ENCODE measurements around the gene ENG. TPM values are rescaled to one million over a fixed set of nuclear protein-coding genes. Genes with fewer than 3 reads are reported as not detected.

Gene ENG
- total RNA-seq, 1 donor from 2014 or later, result 9.4 TPM

DNA sequence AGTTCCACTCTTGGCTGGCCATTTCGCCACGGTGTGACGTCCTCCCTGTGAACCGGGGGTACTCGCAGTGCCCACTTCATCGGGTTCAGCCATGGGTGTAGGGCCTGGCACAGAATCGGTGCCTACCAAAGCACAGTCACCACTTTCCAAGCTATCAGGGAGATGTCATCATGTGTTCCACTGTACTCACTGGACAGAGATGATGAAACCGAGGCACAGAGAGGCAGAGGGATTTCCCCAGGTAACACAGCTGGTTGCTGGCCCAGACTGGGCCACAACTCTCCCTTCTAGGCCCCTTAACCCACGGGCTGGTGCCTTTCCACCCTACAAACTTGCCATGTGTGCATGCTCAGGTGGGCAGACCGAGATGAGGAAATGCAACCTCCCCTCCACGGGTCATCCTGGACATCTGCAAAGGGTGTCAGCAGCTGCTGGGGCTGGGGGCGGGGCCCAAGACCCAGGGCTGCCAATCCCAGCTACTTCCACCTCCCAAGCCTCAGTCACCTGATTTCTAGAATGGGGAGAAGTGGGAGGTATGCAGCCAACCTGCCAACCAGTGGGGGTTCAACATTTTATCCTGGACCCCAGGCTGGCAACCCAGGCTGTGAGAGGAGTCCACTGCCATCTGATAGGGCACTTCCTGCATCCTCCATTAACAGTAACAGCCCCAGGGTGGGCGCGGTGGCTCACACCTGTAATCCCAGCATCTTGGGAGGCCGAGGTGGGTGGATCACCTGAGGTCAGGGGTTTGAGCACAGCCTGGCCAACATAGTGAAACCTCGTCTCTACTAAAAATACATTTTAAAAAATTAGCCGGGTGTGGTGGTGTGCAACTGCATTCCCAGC, 75.1 kb downstream of the ENG start:
- Histone ChIP-seq H3K4me1 (ENCODE audit: control insufficient read depth in 3 of 3, insufficient read depth in 3 of 3, low read length in 3 of 3) (peaks cover 0 to 20% (median 17%) of the 10 kb centered on the region in 3 donors), H3K9ac (ENCODE audit: low read depth in 1 of 3, low read length in 3 of 3) (peak overlapping the region in 1 of 3 donors; percentile 19), H3K27me3 (ENCODE audit: control insufficient read depth in 3 of 3, insufficient read depth in 3 of 3, low read length in 3 of 3) (no peaks in the 10 kb centered on the region), H3K4me3 (ENCODE audit: low read length in 3 of 3) (no peak overlapping the region), H3K9me3 (ENCODE audit: control insufficient read depth in 3 of 3, low read length in 3 of 3) (no peaks in the 10 kb centered on the region), H3K36me3 (ENCODE audit: control insufficient read depth in 3 of 3, insufficient read depth in 3 of 3, low read length in 3 of 3) (no peaks in the 10 kb centered on the region), H3K27ac (ENCODE audit: low read depth, low read length) (peak overlapping the region; percentile 32)

DNA sequence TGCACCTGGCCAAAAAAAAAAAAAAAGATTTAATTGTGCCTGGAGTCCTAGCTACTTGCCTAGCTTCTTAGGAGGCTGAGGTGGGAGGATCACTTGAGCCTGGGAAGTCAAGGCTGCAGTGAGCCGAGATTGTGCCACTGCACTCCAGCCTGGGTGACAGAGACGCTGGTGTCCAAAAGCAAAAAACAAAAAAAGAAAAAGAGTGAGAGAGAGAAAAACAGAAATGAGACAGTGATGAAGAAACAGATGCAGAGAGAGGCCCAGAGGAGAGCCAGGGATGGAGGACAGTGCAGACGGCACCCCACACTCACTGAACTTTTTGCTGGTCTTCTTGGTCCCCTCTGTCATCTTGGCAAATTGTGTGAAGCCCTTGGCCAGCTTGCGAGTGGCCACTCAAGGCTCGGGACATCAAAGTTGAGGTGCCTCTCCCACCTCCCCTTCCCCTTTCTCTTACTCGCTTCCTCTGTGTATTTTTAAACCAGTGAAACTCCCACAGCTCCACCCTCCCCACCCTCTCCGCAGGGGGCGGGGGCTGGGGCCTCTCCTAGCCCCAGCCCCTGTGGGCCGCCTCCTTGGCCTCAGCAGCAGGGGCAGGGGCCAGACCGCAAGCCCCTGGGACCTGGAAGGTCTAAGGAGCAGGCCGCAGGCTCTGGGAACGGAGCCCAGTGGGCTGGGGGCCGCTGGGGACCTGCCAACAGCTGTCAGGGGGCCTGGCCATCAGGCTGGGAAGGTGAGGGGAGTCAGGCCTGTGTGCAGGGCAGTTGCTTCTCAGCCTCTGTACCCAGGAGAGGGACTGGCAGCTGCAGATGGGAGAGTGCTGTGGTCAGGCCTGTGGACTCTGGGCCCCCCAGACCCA, 76.0 kb downstream of the ENG start, which contains the start of gene SH2D3C:
Gene SH2D3C, minus strand, starts transcription at position 387 of the 856 bp plus-strand sequence. Its CDS starts 39 bp downstream, at position 348.
- H3K9ac ChIP-seq (ENCODE audit: low read depth in 1 of 3, low read length in 3 of 3), result peak within 1 kb of the TSS in 2 of 3 donors; percentile 7 to 54
- H3K4me1 ChIP-seq (ENCODE audit: control insufficient read depth in 3 of 3, insufficient read depth in 3 of 3, low read length in 3 of 3), result peaks cover 0 to 17% (median 11%) of the 10 kb centered on the region in 3 donors
- H3K27ac ChIP-seq (ENCODE audit: low read depth, low read length), result peak within 1 kb of the TSS; percentile 32
- H3K4me3 ChIP-seq (ENCODE audit: low read length in 3 of 3), result peak within 1 kb of the TSS in 2 of 3 donors; percentile 22 to 51
- H3K9me3 ChIP-seq (ENCODE audit: control insufficient read depth in 3 of 3, low read length in 3 of 3), result no peaks in the 10 kb centered on the region
- no peaks in the 10 kb centered on the region for H3K36me3 ChIP-seq (ENCODE audit: control insufficient read depth in 3 of 3, insufficient read depth in 3 of 3, low read length in 3 of 3)
- H3K27me3 ChIP-seq (ENCODE audit: control insufficient read depth in 3 of 3, insufficient read depth in 3 of 3, low read length in 3 of 3), result no peaks in the 10 kb centered on the region

DNA sequence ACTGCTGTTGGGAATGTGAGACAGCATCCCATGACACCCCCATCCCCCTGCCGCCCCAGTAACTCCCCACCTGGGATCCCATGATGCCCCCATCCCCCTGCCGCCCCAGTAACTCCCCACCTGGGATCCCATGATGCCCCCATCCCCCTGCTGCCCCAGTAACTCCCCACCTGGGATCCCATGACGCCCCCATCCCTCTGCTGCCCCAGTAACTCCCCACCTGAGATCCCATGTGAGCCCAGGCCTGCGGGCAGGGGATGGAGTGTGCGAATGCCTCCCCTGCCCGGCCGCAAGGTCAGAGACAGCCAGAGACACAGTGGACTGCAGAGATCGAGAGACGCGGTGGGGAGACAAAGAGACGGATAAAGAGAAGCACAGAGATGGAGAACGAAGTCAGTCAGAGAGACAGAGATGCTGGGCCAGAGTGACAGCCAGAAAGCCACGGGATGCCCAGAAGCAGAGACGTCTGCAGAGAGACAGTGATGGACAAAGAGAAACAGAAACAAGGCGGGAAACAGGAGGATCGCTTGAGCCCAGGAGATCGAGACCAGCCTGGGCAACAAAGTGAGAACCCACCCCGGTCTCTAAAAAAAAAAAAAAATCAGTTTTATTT, 77.0 kb downstream of the ENG start:
- Histone ChIP-seq H3K4me1 (ENCODE audit: control insufficient read depth in 3 of 3, insufficient read depth in 3 of 3, low read length in 3 of 3) (peaks cover 0 to 12% (median 9%) of the 10 kb centered on the region in 3 donors), H3K27me3 (ENCODE audit: control insufficient read depth in 3 of 3, insufficient read depth in 3 of 3, low read length in 3 of 3) (no peaks in the 10 kb centered on the region), H3K4me3 (ENCODE audit: low read length in 3 of 3) (peak overlapping the region in 1 of 3 donors; percentile 51), H3K27ac (ENCODE audit: low read depth, low read length) (no peak overlapping the region), H3K36me3 (ENCODE audit: control insufficient read depth in 3 of 3, insufficient read depth in 3 of 3, low read length in 3 of 3) (no peaks in the 10 kb centered on the region), H3K9me3 (ENCODE audit: control insufficient read depth in 3 of 3, low read length in 3 of 3) (no peaks in the 10 kb centered on the region), H3K9ac (ENCODE audit: low read depth in 1 of 3, low read length in 3 of 3) (peak overlapping the region in 1 of 3 donors; percentile 54)

GRCh38 chr9:127776924-127777289, 77.6 kb downstream of the ENG start:
- Histone ChIP-seq H3K27ac (ENCODE audit: low read depth, low read length) (no peak overlapping the region), H3K4me3 (ENCODE audit: low read length in 3 of 3) (peak overlapping the region; percentile 19 to 43 (median 29)), H3K27me3 (ENCODE audit: control insufficient read depth in 3 of 3, insufficient read depth in 3 of 3, low read length in 3 of 3) (no peaks in the 10 kb centered on the region)

GRCh38 chr9:127776195-127776923, 78.1 kb downstream of the ENG start:
- Histone ChIP-seq H3K4me3 (ENCODE audit: low read length in 3 of 3) (peak overlapping the region in 2 of 3 donors; percentile 41 to 43), H3K27me3 (ENCODE audit: control insufficient read depth in 3 of 3, insufficient read depth in 3 of 3, low read length in 3 of 3) (no peaks in the 10 kb centered on the region), H3K36me3 (ENCODE audit: control insufficient read depth in 3 of 3, insufficient read depth in 3 of 3, low read length in 3 of 3) (no peaks in the 10 kb centered on the region), H3K9ac (ENCODE audit: low read depth in 1 of 3, low read length in 3 of 3) (peak overlapping the region in 2 of 3 donors; percentile 45), H3K4me1 (ENCODE audit: control insufficient read depth in 3 of 3, insufficient read depth in 3 of 3, low read length in 3 of 3) (peaks cover 2 to 17% (median 9%) of the 10 kb centered on the region in 3 donors), H3K9me3 (ENCODE audit: control insufficient read depth in 3 of 3, low read length in 3 of 3) (no peaks in the 10 kb centered on the region), H3K27ac (ENCODE audit: low read depth, low read length) (no peak overlapping the region)

More at GRCh38 chr9:127776924-127777289, 77.6 kb downstream of the ENG start:
- H3K9me3 ChIP-seq (ENCODE audit: control insufficient read depth in 3 of 3, low read length in 3 of 3), result no peaks in the 10 kb centered on the region
- H3K9ac ChIP-seq (ENCODE audit: low read depth in 1 of 3, low read length in 3 of 3), result peak overlapping the region in 1 of 3 donors; percentile 45
- H3K36me3 ChIP-seq (ENCODE audit: control insufficient read depth in 3 of 3, insufficient read depth in 3 of 3, low read length in 3 of 3), result no peaks in the 10 kb centered on the region
- H3K4me1 ChIP-seq (ENCODE audit: control insufficient read depth in 3 of 3, insufficient read depth in 3 of 3, low read length in 3 of 3), result peaks cover 0 to 12% (median 9%) of the 10 kb centered on the region in 3 donors

- Histone ChIP-seq H3K9me3 (ENCODE audit: control insufficient read depth in 3 of 3, low read length in 3 of 3) (no peaks in the 10 kb centered on the region), H3K4me1 (ENCODE audit: control insufficient read depth in 3 of 3, insufficient read depth in 3 of 3, low read length in 3 of 3) (peaks cover 16 to 24% (median 21%) of the 10 kb centered on the region in 3 donors), H3K9ac (ENCODE audit: low read depth in 1 of 3, low read length in 3 of 3) (no peak overlapping the region), H3K27ac (ENCODE audit: low read depth, low read length) (no peak overlapping the region), H3K27me3 (ENCODE audit: control insufficient read depth in 3 of 3, insufficient read depth in 3 of 3, low read length in 3 of 3) (no peaks in the 10 kb centered on the region), H3K36me3 (ENCODE audit: control insufficient read depth in 3 of 3, insufficient read depth in 3 of 3, low read length in 3 of 3) (no peaks in the 10 kb centered on the region), H3K4me3 (ENCODE audit: low read length in 3 of 3) (no peak overlapping the region)
Measured at GRCh38 chr9:127773981-127774380, 80.5 kb downstream of the ENG start.

DNA sequence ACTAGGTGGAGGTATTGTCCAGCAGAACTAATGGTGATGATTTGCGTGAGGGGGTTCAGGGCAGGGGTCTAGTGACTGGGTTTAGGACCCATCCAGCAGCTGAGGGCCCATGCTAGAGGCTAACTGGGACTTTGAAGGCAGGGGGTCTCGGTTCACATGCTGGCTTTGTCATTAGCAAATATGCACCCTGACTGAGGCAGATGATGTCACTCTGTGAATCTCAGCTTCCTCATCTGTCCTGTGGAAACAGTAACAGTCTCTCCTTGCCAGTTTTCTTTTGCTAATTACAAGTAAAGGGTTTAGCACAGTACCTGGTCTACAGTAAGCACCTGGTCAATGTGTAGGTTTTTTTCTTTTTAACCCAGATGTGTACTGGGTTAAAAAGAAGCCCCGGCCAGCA, 81.2 kb downstream of the ENG start:
- no peak overlapping the region for H3K9ac ChIP-seq (ENCODE audit: low read depth in 1 of 3, low read length in 3 of 3)
- H3K4me3 ChIP-seq (ENCODE audit: low read length in 3 of 3), result no peak overlapping the region
- no peaks in the 10 kb centered on the region for H3K9me3 ChIP-seq (ENCODE audit: control insufficient read depth in 3 of 3, low read length in 3 of 3)
- H3K4me1 ChIP-seq (ENCODE audit: control insufficient read depth in 3 of 3, insufficient read depth in 3 of 3, low read length in 3 of 3), result peaks cover 17 to 21% (median 21%) of the 10 kb centered on the region in 3 donors
- no peaks in the 10 kb centered on the region for H3K27me3 ChIP-seq (ENCODE audit: control insufficient read depth in 3 of 3, insufficient read depth in 3 of 3, low read length in 3 of 3)
- H3K27ac ChIP-seq (ENCODE audit: low read depth, low read length), result no peak overlapping the region
- no peaks in the 10 kb centered on the region for H3K36me3 ChIP-seq (ENCODE audit: control insufficient read depth in 3 of 3, insufficient read depth in 3 of 3, low read length in 3 of 3)

- Histone ChIP-seq H3K9ac (ENCODE audit: low read depth in 1 of 3, low read length in 3 of 3) (no peak overlapping the region), H3K36me3 (ENCODE audit: control insufficient read depth in 3 of 3, insufficient read depth in 3 of 3, low read length in 3 of 3) (no peaks in the 10 kb centered on the region), H3K27me3 (ENCODE audit: control insufficient read depth in 3 of 3, insufficient read depth in 3 of 3, low read length in 3 of 3) (no peaks in the 10 kb centered on the region), H3K27ac (ENCODE audit: low read depth, low read length) (no peak overlapping the region), H3K4me1 (ENCODE audit: control insufficient read depth in 3 of 3, insufficient read depth in 3 of 3, low read length in 3 of 3) (peaks cover 24 to 28% (median 26%) of the 10 kb centered on the region in 3 donors), H3K4me3 (ENCODE audit: low read length in 3 of 3) (no peak overlapping the region), H3K9me3 (ENCODE audit: control insufficient read depth in 3 of 3, low read length in 3 of 3) (no peaks in the 10 kb centered on the region)
Measured at GRCh38 chr9:127772603-127773002, 81.9 kb downstream of the ENG start.

DNA sequence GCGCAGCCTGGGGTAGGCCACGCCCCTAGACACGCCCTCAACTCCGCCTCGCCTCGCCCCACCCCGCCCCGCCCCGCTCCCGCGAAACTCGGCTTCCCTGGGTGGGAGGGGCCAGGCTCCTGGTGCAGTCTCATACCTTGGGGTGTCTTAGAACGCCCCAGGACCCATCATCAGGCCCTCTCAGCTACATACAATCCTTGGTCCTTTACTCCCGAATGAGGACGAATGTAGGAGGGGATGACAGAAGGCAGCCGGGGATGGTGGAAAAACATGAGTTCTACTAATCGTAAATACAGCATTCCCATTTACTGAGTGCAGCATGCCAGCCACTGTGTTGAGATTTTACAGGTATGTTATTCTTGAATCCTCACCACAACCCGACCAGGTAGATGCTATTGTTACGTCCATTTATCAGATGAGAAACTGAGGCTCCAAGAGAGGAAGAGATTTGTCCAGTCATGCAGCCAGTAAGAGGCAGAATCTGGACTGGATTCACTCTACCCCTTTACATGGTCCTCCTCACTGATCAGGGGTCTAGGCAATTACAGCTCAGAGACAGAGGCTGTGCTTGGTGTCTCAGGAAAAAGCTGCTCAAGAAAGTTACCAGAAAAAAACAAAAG, 82.8 kb downstream of the ENG start:
- H3K4me3 ChIP-seq (ENCODE audit: low read length in 3 of 3), result peak overlapping the region; percentile 43 to 77 (median 74)
- no peaks in the 10 kb centered on the region for H3K27me3 ChIP-seq (ENCODE audit: control insufficient read depth in 3 of 3, insufficient read depth in 3 of 3, low read length in 3 of 3)
- H3K36me3 ChIP-seq (ENCODE audit: control insufficient read depth in 3 of 3, insufficient read depth in 3 of 3, low read length in 3 of 3), result no peaks in the 10 kb centered on the region
- no peaks in the 10 kb centered on the region for H3K9me3 ChIP-seq (ENCODE audit: control insufficient read depth in 3 of 3, low read length in 3 of 3)
- H3K4me1 ChIP-seq (ENCODE audit: control insufficient read depth in 3 of 3, insufficient read depth in 3 of 3, low read length in 3 of 3), result peaks cover 33 to 37% (median 35%) of the 10 kb centered on the region in 3 donors
- H3K9ac ChIP-seq (ENCODE audit: low read depth in 1 of 3, low read length in 3 of 3), result peak overlapping the region in 2 of 3 donors; percentile 45 to 74
- peak overlapping the region; percentile 69 for H3K27ac ChIP-seq (ENCODE audit: low read depth, low read length)

Measured in skeletal muscle tissue (tissue), 4 donors.